ENCODE results near the gene TMEM106B.

TMEM106B gene

DNA sequence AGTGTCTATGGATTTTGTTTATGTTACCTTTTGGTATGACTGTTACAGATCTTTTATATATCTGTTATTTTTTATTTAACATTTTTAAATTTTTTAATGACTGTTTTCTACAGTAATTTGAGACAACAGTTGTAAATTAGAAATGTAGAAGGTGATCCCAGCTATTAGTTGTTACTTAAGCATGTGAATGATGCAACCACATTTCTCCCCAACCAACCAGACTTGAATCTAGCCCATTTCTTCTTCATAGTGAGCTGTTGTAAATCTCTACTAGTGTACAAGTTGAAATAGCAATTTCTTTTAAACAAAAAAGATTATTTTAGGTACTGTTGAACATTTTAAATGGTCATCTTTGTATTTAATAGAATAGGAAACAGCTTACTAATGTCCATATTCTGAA is 18.0 kb downstream of the TMEM106B start:
- DNase-seq = no peak

DNA sequence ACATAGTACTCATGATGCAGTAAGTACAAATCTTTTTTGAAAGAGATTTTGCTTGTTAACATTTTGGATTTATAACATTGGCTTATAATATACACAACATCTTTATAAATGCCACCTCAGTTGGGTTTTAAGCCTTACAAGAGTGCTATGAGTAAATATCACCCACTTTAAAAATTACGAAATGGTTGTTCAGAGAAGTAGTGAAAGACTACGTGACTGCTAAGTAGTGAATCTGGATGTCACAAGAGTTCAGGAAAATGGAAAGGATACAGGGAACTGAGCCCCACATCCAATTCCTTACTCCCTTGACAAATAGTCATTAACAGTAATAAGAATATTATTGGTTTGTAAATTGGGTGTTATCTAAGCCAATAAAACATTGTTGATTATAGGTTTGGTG is 20.0 kb downstream of the TMEM106B start:
- DNase-seq = no peak

DNA sequence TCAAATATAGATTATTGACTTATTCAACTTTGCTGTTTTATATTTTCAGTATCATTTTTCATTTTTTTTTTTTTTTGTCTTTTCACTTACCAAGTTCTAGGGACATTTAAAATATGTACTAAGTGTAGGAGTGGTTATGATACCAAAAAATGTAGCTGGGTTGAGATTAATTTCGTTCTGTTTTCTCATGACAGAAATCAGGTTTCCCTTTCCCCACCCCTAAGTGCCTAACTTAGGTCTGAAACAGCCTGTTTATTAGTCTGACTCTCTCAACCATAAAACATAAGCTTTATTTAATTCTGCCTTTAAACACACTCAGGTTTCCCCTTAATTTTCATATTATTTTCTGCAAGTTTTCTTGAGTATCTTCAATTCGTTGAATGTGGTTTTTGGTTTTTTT is 22.1 kb downstream of the TMEM106B start:
- no peak for DNase-seq

DNA sequence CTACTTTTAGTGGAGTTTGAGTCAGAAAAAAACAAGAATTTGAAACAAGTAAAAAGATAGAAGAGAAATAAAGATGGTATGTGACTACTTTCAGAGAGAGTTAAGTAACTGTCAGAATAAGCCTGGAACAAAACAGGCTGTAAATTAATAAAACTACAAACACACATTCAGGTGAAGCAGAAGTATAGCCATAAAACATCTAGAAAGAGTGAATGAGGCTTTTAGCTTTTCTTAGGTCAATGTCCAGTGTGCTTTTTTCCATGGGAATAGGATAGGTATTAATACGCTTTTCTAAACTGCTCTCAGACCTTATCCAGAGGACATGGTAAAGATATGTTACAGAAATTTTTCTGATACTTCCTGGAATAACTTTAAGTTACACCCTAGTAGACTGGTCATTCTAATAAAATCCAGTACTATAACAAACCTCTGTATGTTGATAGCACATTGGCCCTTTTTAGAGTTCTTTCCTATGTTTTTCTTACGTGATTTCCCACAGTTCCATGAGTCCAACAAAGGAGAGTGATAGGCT is 23.3 kb downstream of the TMEM106B start:
- no peak for DNase-seq

DNA sequence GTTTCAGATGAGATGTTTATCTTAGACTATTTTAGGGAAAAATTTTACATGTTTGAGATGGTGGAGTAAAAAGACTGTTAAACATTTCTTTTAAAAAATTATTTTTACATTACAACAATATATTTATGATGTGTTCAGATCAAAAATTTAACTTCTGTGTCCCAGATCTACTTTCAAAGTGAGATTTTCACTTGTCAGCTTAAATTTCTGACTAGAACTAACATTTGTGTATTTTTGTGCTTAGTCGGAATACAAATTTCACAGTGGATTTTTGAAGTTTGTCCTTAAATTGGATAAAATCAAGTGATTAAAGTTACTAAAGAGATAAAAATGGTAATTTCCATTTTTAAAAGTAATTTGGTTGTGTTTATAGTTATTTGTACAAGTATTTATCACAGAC is 24.9 kb downstream of the TMEM106B start:
- DNase-seq = no peak

DNA sequence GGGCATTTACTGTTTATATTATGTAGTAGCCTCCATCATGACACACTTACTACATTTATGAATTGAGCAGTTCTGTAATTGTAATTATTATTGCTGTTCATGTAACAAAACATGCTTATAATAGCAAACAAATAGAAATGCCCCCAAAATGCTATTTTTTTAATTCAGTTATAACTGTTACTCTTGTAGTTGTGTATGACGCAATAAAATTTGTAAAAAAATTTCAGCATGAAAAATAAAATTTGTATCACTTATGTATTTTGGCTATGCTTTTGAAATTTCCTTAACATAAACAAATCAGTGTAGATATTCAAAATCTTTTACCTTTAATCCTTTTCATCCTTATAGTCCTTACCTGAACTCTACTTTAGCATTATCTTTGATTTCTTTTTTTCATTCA is 25.9 kb downstream of the TMEM106B start:
- DNase-seq = no peak

DNA sequence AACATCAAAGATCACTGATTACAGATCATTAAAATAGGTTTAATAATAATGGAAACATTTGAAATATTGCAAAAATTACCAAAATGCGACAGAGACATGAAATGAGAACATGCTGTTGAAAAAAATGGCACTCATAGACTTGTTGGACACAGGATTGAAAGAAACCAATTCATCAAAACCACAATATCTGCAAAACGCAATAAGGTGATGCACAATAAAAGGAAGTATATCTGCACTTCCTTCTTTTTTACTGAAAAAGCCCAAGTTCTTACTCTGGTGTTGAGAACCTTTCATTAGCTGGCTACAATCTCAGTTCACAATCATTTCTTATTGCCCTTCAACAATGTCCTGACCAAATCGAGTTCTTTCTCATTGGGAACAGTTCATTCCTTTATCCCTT is 28.7 kb downstream of the TMEM106B start:
- DNase-seq = no peak

DNA sequence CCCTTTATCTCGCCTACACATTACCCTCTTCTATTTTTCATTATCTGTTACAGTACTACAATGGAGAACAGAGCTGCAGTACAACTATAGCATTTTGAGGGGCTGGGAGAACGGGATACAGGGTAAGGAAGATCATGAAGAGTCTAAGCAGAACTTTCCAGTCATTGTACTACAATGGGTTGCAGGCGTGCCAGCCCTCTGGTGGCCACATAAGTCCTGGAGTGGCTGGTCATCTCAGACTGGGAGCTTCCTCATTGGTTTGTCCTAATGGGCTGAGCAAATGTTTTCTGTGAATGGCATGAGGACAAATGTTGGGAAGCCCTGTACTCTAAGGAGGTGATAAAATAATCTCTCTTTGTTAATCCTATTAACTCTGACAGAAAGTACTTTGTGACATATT is 33.0 kb downstream of the TMEM106B start:
- DNase-seq = peak in 1 of 2 experiments; percentile 19

DNA sequence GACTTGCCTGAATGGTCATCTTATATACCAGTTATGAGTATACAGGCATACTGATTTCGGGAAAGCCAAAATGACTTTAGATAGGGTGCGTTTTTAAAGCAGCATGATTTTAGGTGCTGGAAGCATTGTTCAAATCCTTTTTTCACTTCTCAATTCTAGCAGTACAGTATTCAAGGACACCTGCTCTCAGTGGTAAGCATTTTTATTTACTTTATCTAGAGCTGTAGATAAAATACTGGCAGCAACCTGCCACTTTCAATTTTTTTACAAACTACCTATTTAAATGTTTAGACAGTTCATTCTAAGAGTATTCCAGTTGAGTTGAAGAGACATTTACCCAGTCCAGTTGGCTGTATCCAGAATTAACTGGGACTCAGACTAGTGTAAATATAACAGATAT is 33.6 kb downstream of the TMEM106B start:
- DNase-seq = no peak

DNA sequence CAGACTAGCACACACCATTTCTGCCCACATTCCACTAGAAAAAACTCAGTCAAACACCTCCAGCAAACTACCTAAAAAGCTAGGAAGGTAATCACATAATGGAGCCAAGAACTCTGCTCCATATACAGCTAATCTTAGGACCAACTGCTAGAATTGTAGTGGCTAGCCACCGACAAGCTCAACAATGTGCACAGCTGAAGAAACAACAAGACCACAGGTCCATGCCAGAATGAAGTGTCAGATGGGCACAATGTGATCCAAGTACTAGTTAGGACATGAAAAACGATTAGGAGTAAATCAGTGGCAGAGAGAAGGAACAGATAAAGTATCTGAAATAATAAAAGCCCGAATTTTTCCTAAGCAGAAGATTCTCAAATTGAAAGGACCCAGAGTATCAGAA is 38.6 kb downstream of the TMEM106B start:
- no peak for DNase-seq

DNA sequence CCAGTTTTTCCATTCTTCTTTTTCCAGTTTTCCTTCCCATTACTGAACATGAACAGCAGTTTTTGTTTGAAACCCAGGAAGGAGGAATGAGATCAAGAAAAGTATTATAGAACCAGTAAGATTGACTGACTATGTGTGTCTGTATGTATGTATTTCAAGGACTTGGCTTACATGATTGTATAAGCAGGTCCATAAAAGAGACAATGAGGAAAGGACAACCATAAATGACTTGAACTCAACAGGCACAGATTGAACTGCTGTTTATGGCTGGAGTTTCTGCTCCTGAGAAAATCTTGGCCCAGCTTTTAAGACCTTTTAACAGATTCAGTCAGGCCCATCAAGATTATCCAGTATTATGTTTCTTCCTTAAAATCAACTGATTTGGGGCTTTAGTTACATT is 39.1 kb downstream of the TMEM106B start:
- DNase-seq = no peak

DNA sequence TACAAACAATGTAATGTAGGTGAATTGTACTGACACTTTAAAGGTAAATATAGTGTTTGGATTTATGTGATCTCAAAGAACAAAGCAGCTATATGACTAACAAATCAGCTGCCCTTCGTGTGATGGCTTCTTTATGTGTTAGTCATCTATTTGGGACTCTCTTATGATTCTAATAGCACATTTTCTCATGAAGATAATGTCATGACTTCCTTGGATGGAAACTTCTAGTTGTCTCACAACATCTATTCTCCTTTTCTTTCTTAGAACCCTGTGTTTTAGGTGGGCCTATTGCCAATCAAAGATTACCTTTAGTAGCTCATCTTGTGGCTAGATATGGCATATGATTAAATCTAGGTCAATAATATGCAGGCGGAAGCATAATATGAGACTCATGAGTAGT is 45.0 kb downstream of the TMEM106B start:
- peak in 1 of 2 experiments; percentile 30 for DNase-seq

DNA sequence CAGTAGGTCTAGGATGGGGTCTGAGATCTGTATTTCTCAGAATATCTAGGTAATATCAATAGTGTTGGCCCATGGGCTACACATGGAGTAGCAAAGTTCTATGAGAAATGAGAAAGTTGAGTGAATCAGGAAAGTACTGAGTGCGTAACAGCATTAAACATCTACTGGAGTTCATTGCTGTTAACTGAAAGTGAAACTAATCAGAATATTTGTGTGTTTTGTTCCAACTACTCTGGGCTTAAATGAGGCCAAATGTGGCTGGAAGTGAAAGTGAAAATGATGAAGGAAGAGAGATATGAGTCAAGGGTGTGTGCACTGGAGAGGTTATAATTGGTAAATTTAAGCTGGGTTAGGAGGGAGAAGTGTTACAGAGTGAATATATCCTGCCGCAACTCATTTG is 46.5 kb downstream of the TMEM106B start:
- DNase-seq = no peak

DNA sequence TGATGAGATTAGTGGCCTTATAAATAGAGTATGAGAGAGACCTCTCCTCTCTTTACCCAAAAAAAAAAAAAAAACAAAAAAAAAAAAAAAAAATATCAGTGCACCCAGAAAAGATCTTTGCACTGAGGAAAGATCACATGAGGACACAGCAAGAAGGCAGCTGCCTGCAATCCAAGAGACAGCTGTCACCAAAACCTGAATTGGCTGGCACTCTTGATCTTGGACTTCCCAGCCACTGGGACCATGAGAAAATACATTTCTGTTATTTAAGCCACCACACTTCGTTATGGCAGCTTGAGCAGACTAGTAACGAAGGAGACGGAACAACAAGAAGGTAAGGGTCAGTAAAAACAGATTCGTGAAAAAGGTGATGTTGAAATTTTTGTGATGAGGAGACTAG is 47.0 kb downstream of the TMEM106B start:
- no peak for DNase-seq

DNA sequence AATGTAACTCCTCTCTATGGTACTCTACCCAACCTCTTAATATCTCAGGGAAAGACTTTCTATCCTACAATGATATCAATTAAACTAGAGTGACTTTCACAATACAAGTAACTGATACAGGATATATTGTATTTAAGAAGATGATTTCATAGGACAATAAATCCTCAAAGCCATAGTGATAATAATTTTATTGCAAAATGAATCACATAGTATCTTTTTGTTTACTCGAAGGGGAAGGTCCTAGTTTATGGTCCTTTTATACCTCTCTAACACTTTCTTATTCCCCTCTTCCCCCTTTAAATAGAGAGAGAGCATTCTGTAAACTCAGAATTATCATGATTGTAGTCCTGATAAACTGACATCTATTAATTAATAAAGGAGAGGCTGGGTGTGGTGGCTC is 56.4 kb downstream of the TMEM106B start:
- DNase-seq = no peak

DNA sequence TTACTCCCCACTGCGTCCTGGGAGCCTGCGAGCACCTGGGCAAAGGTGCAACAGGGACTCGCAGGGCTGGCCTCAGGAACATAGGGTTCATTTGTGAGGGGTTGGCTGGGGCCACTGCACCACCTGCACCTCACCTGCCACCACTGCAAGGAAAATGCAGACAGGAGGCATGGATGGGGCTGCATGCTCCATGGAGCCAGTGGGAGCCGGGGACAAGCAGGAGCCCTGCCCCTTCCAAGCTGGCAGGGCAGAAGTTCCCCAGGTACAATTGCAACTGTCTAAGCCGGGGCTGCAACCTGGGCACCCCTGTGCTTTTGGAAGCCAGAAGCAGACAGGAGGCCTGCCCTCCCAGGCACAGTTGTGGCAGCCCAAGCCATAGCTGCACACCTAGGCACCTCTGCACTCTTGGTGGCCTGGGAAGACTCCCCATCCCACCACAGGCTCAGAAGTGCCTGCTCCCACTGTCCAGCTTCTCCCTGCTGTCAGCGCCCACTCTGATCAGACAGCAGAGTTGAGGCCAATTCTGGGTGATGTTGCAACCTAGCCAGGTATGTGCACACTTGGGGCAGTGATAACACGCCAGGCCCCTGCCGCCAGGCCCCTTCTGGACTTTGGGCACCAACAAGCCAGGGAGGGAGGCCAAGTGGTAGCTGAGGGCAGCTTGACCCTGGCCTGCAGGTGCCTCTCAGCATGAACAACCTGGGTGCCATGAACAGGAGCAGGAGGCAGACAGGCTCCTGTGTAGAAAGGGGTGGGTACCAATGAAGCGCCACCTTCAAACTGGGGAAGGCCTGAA is 58.2 kb downstream of the TMEM106B start:
- DNase-seq = no peak

DNA sequence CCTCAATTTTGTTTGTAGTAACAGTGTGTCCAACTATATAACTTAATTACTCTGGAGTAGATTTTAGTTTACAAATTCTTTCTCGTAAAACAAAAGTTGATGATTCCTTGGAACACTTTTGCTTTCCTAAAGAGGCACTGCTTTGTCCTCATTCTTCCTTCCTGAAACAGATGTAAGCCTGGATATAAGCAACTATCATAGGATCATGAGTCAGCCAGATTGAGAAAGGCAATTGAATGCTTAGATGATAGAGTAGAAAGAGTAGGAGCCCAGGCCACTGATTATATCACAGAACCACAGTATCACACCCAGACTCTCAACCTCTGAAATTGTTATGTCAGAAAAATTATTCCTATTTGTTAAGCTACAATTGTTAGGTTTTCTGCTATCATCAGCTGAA is 69.9 kb downstream of the TMEM106B start:
- no peak for DNase-seq

DNA sequence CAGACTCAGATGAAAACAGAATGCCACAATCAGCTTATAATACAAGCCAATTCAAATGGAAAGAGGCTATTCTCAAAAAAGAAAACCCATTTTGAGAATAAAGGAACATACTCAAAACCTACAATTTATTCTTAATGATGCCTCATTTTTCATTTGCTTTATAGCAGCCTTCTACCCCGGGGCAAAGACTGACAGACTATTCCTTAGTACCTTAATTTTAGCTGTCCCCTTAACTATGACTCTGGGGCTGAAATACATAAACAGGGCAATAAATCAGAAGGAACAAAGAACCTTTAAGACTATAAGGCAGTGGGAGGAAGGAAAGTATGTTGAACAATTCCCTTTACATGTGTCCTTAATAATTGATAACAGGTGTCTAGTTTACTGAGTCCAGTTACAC is 76.8 kb downstream of the TMEM106B start:
- no peak for DNase-seq

DNA sequence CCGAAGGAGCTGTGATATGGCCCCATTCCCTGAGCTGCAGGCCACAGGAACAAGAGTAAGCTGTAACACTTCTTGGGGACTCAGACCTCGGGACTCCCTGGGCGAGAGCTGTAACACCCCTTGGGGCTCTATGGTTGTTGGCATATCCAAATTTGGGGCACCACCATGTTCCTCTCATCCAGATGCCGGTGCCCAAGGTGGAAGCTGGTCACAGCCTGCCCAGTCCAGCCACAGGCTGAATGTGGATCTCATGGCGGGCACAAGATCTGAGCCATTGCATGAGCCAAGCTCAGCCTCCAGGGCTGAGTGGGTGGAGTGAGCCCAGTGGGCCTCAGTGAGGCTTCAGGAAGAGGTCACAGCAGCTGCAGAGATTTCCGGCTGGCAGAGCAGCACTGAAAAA is 78.9 kb downstream of the TMEM106B start:
- no peak for DNase-seq

DNA sequence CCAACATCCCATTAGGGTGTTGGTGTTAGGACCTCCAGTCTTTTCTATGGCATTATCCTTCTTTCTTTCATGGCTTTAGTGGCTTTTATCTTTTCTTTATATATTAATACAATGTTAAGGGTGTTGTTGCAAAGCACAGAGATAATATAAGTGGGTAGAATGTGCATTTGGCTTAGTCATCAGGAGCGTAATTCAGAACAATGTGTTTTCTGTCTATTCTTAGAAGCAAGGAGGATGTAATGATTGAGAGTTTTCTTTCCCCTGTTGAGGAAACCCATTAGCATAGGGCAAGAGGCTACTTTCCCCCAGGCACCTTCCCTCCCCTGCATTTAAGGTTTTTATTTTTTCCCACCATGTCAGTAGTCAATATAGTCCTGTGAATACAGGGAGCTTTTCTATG is 79.7 kb downstream of the TMEM106B start:
- DNase-seq = no peak

DNA sequence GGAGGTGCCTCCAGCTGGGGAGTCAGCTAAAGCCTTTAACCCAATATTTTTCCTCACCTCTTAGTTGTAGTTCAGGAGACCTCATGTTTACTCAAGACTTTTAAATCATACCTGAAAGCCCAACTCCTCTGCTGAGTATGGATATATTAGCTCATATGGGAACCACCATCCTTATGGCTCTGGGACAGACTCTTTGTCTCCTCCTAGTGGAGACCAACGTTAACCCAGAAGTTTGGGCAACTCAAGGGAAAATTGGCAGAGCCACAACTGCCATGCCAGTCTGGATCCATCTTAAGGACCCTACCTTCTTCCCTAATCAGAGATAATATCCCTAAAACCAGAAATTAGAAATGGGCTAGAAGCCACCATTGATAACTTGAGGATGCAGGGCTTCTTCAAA is 80.8 kb downstream of the TMEM106B start:
- DNase-seq = no peak

Measured in NCI-H526 (cell line).